SK-N-SH (cell line): Measurements from ENCODE around the gene ZMIZ1. TPM values are rescaled to one million over a fixed set of nuclear protein-coding genes. Genes with fewer than 3 reads are reported as not detected.

ENCODE experiments used
- CTCF ChIA-PET: fragments of 300-600, 350-600 bp; formaldehyde crosslinking; extraction: SDS; loops from one replicate; lab custom pipeline; 2021; lab: Yijun Ruan, JAX
- POLR2A ChIA-PET: fragments of 350-600 bp; sonication (Branson Sonifier 250); formaldehyde crosslinking; extraction: SDS; loops from one replicate; lab custom pipeline; 2020; ENCODE audit warnings: antibody characterized with exemption, inconsistent platforms; lab: Yijun Ruan, JAX
- DNase-seq: peaks from one replicate; pipeline ENCODE4 v3.0.0; 2012
- H2AFZ ChIP-seq: fragments of 200-600 bp; sonication (generic); 2 replicates; pipeline ENCODE4 v1.8.1; 2016; ENCODE audit warnings: antibody characterized with exemption, mild to moderate bottlenecking, low read depth
- H3F3A ChIP-seq: fragments of 200-600 bp; sonication (generic); replicated peaks from 2 replicates; pipeline ENCODE3; 2016; ENCODE audit warnings: antibody characterized with exemption, mild to moderate bottlenecking; ENCODE audit not compliant: insufficient read depth
- H3K27ac ChIP-seq, 2 experiments: fragments of 200-500 bp in 1 of 2; fragments of 200-600 bp in 1 of 2; sonication (Bioruptor generic) in 1 of 2; sonication (generic), shearing (Covaris generic) in 1 of 2; 2 replicates each; pipeline versions ENCODE4 v1.5.1 to v1.6.1; 2014 to 2016; ENCODE audit warnings: low read depth in 2 of 2, inconsistent platforms in 1 of 2, low read length in 1 of 2, mild to moderate bottlenecking in 1 of 2, mixed read lengths in 1 of 2
- H3K27me3 ChIP-seq: fragments of 200-600 bp; sonication (generic), shearing (Covaris generic); 2 replicates; pipeline ENCODE4 v1.6.1; 2016; ENCODE audit warnings: mixed run types; ENCODE audit not compliant: insufficient read depth
- H3K36me3 ChIP-seq, 2 experiments: fragments of 200-500 bp in 1 of 2; fragments of 200-600 bp in 1 of 2; sonication (Bioruptor generic) in 1 of 2; sonication (generic) in 1 of 2; replicated peaks in 1 of 2; 2 replicates each; pipeline versions ENCODE3 to v1.5.1; 2014 to 2016; ENCODE audit warnings: low read length in 1 of 2, mild to moderate bottlenecking in 1 of 2; ENCODE audit not compliant: insufficient read depth in 2 of 2, control insufficient read depth in 1 of 2
- H3K4me1 ChIP-seq, 2 experiments: fragments of 200-500 bp in 1 of 2; fragments of 200-600 bp in 1 of 2; sonication (Bioruptor generic) in 1 of 2; sonication (generic), shearing (Covaris generic) in 1 of 2; 2 replicates each; pipeline versions ENCODE4 v1.5.1 to v1.6.1; 2014 to 2016; ENCODE audit warnings: low read depth in 1 of 2, low read length in 1 of 2, mixed run types in 1 of 2; ENCODE audit not compliant: insufficient read depth in 2 of 2, control insufficient read depth in 1 of 2
- H3K4me2 ChIP-seq: fragments of 200-600 bp; sonication (generic), shearing (Covaris generic); 2 replicates; pipeline ENCODE4 v1.6.1; 2017; ENCODE audit warnings: mixed run types
- H3K4me3 ChIP-seq, 2 experiments: fragments of 200-500 bp in 1 of 2; fragments of 200-600 bp in 1 of 2; sonication (Bioruptor generic) in 1 of 2; sonication (generic), shearing (Covaris generic) in 1 of 2; 2 replicates each; pipeline versions ENCODE4 v1.5.1 to v1.8.1; 2014 to 2016; ENCODE audit warnings: low read depth in 2 of 2, inconsistent platforms in 1 of 2, low read length in 1 of 2, mild to moderate bottlenecking in 1 of 2, mixed read lengths in 1 of 2, moderate library complexity in 1 of 2
- H3K79me2 ChIP-seq: fragments of 200-600 bp; sonication (generic); 2 replicates; pipeline ENCODE4 v1.8.1; 2017; ENCODE audit warnings: mild to moderate bottlenecking; ENCODE audit not compliant: insufficient read depth
- H3K9ac ChIP-seq: fragments of 200-600 bp; sonication (generic); 2 replicates; pipeline ENCODE4 v1.6.1; 2017; ENCODE audit warnings: mixed run types
- H3K9me2 ChIP-seq: fragments of 200-600 bp; sonication (generic); 2 replicates; pipeline ENCODE4 v1.6.1; 2017; ENCODE audit warnings: mixed run types
- H3K9me3 ChIP-seq: fragments of 200-600 bp; sonication (generic); 2 replicates; pipeline ENCODE4 v1.6.1; 2017; ENCODE audit warnings: mixed run types, mild to moderate bottlenecking, moderate library complexity
- H4K20me1 ChIP-seq: fragments of 200-600 bp; sonication (generic); 2 replicates; pipeline ENCODE4 v1.6.1; 2017; ENCODE audit warnings: mild to moderate bottlenecking, mixed run types; ENCODE audit not compliant: insufficient read depth
- EP300 ChIP-seq, 2 experiments: IDR thresholded peaks; 2 replicates each; pipeline versions ENCODE4 v1.4.0 to v1.6.1; 2012; ENCODE audit warnings: borderline replicate concordance in 1 of 2, low read depth in 1 of 2, low read length in 1 of 2
- NFIC ChIP-seq: IDR thresholded peaks from 2 replicates; pipeline ENCODE4 v1.4.0; 2012; ENCODE audit warnings: borderline replicate concordance
- RAD21 ChIP-seq: IDR thresholded peaks from 2 replicates; pipeline ENCODE4 v1.6.1; 2012; ENCODE audit warnings: mild to moderate bottlenecking, low read length
- RCOR1 ChIP-seq: fragments of 150-350 bp; IDR thresholded peaks from 2 replicates; pipeline ENCODE4 v1.6.1; 2017; ENCODE audit warnings: antibody characterized with exemption, low read length
- RXRA ChIP-seq: IDR thresholded peaks from 2 replicates; pipeline ENCODE4 v1.4.0; 2012; ENCODE audit warnings: low read depth, mild to moderate bottlenecking, borderline replicate concordance
- SMC3 ChIP-seq: IDR thresholded peaks from 2 replicates; pipeline ENCODE4 v1.6.1; 2012; ENCODE audit warnings: low read depth, low read length, improper control_type of control experiment
- TCF12 ChIP-seq: IDR thresholded peaks from 2 replicates; pipeline ENCODE4 v1.4.0; 2012
- YY1 ChIP-seq: IDR thresholded peaks from 2 replicates; pipeline ENCODE4 v1.4.0; 2012; ENCODE audit warnings: low read depth, mild to moderate bottlenecking
- WGBS: methylation state at CpG from one replicate; pipeline ENCODE4 v1.1.6; 2017; ENCODE audit warnings: low lambda C conversion rate; 5-methylcytosine and 5-hydroxymethylcytosine counted together
- polyA plus RNA-seq, 3 experiments: library from polyadenylated mRNA; depleted of rRNA; stranded (reverse); fragments of >200 nt; gene quantifications; 2 replicates each; pipeline ENCODE4 v1.2.3, GENCODE V29; 2012
- TF ChIP-seq, protein P1 (sequence below): fragments of 150-350 bp; IDR thresholded peaks from 2 replicates; pipeline ENCODE4 v1.6.1; 2016; ENCODE audit warnings: mild to moderate bottlenecking, low read depth, low read length
- TF ChIP-seq, protein P2 (sequence below): fragments of 200-600 bp; sonication (generic); IDR thresholded peaks from 2 replicates; pipeline ENCODE4 v1.6.1; 2017; ENCODE audit warnings: antibody characterized with exemption, mild to moderate bottlenecking, moderate library complexity

The ZMIZ1 gene
- polyA plus RNA-seq, 1 of the 3 experiments (the other 2 are of a cell fraction), result 23.5 TPM

GRCh38 chr10:79202188-79203013 is 133.6 kb downstream of the ZMIZ1 start:
- TF ChIP-seq RAD21 (peak; percentile 63), RXRA (no peak), SMC3 (peak; percentile 39; the same call in 1 of the 2 replicates), TCF12 (no peak), RCOR1 (no peak), NFIC (no peak)
- TF ChIP-seq, protein P1, sequence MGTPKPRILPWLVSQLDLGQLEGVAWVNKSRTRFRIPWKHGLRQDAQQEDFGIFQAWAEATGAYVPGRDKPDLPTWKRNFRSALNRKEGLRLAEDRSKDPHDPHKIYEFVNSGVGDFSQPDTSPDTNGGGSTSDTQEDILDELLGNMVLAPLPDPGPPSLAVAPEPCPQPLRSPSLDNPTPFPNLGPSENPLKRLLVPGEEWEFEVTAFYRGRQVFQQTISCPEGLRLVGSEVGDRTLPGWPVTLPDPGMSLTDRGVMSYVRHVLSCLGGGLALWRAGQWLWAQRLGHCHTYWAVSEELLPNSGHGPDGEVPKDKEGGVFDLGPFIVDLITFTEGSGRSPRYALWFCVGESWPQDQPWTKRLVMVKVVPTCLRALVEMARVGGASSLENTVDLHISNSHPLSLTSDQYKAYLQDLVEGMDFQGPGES, result no peak
- TF ChIP-seq, protein P2, sequence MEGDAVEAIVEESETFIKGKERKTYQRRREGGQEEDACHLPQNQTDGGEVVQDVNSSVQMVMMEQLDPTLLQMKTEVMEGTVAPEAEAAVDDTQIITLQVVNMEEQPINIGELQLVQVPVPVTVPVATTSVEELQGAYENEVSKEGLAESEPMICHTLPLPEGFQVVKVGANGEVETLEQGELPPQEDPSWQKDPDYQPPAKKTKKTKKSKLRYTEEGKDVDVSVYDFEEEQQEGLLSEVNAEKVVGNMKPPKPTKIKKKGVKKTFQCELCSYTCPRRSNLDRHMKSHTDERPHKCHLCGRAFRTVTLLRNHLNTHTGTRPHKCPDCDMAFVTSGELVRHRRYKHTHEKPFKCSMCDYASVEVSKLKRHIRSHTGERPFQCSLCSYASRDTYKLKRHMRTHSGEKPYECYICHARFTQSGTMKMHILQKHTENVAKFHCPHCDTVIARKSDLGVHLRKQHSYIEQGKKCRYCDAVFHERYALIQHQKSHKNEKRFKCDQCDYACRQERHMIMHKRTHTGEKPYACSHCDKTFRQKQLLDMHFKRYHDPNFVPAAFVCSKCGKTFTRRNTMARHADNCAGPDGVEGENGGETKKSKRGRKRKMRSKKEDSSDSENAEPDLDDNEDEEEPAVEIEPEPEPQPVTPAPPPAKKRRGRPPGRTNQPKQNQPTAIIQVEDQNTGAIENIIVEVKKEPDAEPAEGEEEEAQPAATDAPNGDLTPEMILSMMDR, result peak; percentile 73
- DNase-seq, result peak; percentile 73
- ChIA-PET POLR2A (interaction anchor here (0.6 to 3.2 kb wide), 9 partner anchors 14 to 1155 kb away, joined by 3 to 69 read pairs (median 4); no protein-coding TSS in a partner anchor), CTCF (interaction anchor here (0.8 to 2.9 kb wide), 29 partner anchors 7 to 1155 kb away, joined by 3 to 18 read pairs (median 4); no protein-coding TSS in a partner anchor)
- Histone ChIP-seq H3K4me3 (no peak overlapping the region; a peak in 1 of 4 replicates), H3F3A (peaks cover 10% of the 10 kb centered on the region), H3K27me3 (no peaks in the 10 kb centered on the region), H3K4me2 (no peak overlapping the region; the same call in 1 of the 2 replicates), H2AFZ (no peak overlapping the region), H3K9me3 (no peaks in the 10 kb centered on the region), H4K20me1 (peaks cover 10% of the 10 kb centered on the region), H3K4me1 (peaks cover 7 to 60% of the 10 kb centered on the region in 2 experiments), H3K36me3 (peaks cover 15 to 35% of the 10 kb centered on the region in 2 experiments), H3K9ac (no peak overlapping the region), H3K79me2 (peaks cover 61% of the 10 kb centered on the region), H3K27ac (peak overlapping the region; percentile 32 to 93; a peak in 3 of 4 replicates), H3K9me2 (no peaks in the 10 kb centered on the region)
- WGBS, result 57% methylated on average over 7 of the region's 9 CpGs

- H3K4me1 ChIP-seq, result peaks cover 7 to 65% of the 10 kb centered on the region in 2 experiments
- peaks cover 55% of the 10 kb centered on the region; the same call in 1 of the 2 replicates for H3K79me2 ChIP-seq
- H3K9ac ChIP-seq, result no peak overlapping the region
- H3F3A ChIP-seq, result peaks cover 10% of the 10 kb centered on the region
- no peak for DNase-seq
- H4K20me1 ChIP-seq, result peaks cover 12% of the 10 kb centered on the region
- ChIA-PET POLR2A (interaction anchor here (0.5 to 3.2 kb wide), 21 partner anchors 9 to 1156 kb away, joined by 3 to 69 read pairs (median 4); partner anchors contain the start of gene ZCCHC24), CTCF (interaction anchor here (0.7 to 2.9 kb wide), 35 partner anchors 8 to 1156 kb away, joined by 3 to 18 read pairs (median 4); no protein-coding TSS in a partner anchor)
- H3K36me3 ChIP-seq, result peaks cover 17 to 30% of the 10 kb centered on the region in 2 experiments
- H3K9me2 ChIP-seq, result no peaks in the 10 kb centered on the region
- no peak overlapping the region for H2AFZ ChIP-seq
- 57% methylated on average over 8 of the region's 13 CpGs for WGBS
- TF ChIP-seq TCF12, result no peak
- TF ChIP-seq, protein P1, result no peak
- peak in 1 of 2 experiments; percentile 33; a peak in 1 of 4 replicates for TF ChIP-seq EP300 (IDR thresholded peaks at IDR 0.05; ENCODE audit: borderline replicate concordance in 1 of 2, low read depth in 1 of 2, low read length in 1 of 2)
- TF ChIP-seq YY1, result no peak
- H3K9me3 ChIP-seq, result no peaks in the 10 kb centered on the region
- no peaks in the 10 kb centered on the region for H3K27me3 ChIP-seq
- H3K4me3 ChIP-seq, result no peak overlapping the region
- H3K27ac ChIP-seq, result peak overlapping the region; percentile 32 to 93; a peak in 3 of 4 replicates
- no peak overlapping the region; the same call in 1 of the 2 replicates for H3K4me2 ChIP-seq
Observed at GRCh38 chr10:79203014-79203644, 134.4 kb downstream of the ZMIZ1 start.
